GM12892 (cell line): ENCODE data around the gene SCYGR5.

Experiments used
- DNase-seq: peaks from one replicate; pipeline ENCODE4 v3.0.0; 2011; ENCODE audit not compliant: insufficient read length
- FAIRE-seq: peaks from 2 replicates; lab custom pipeline; 2011; peaks lifted over from hg19 to GRCh38; lab: Jason Lieb, UNC
- POLR2A ChIP-seq: IDR thresholded peaks from 2 replicates; pipeline ENCODE4 v1.6.1; 2011; ENCODE audit warnings: low read depth, low read length, control low read depth
- POLR2AphosphoS5 ChIP-seq: IDR thresholded peaks from 2 replicates; pipeline ENCODE4 v1.6.1; 2011; ENCODE audit warnings: low read depth, low read length, control low read depth
- TAF1 ChIP-seq: IDR thresholded peaks from 2 replicates; pipeline ENCODE4 v1.6.1; 2011; ENCODE audit warnings: low read depth, mild to moderate bottlenecking, control low read depth, low read length, borderline replicate concordance

The SCYGR5 gene

GRCh38 chr2:227677928-227678327, 11.3 kb downstream of the SCYGR5 start:
- TF ChIP-seq TAF1 = no peak
- no peak for TF ChIP-seq POLR2AphosphoS5
- TF ChIP-seq POLR2A = no peak
- DNase-seq = no peak
- FAIRE-seq = no peak

- FAIRE-seq = no peak
- TF ChIP-seq TAF1 (no peak), POLR2AphosphoS5 (no peak), POLR2A (no peak)
- DNase-seq = no peak
These were observed 17.7 kb downstream of the SCYGR5 start for GRCh38 chr2:227684258-227684657.

GRCh38 chr2:227687189-227687588, 20.6 kb downstream of the SCYGR5 start:
- TF ChIP-seq POLR2A = no peak
- no peak for TF ChIP-seq TAF1
- no peak for TF ChIP-seq POLR2AphosphoS5
- DNase-seq (no peak), FAIRE-seq (no peak)

- no peak for FAIRE-seq
- no peak for TF ChIP-seq TAF1
- TF ChIP-seq POLR2AphosphoS5 = no peak
- DNase-seq = no peak
These were observed 30.5 kb downstream of the SCYGR5 start for GRCh38 chr2:227696990-227697679.

GRCh38 chr2:227701556-227701955, 35.0 kb downstream of the SCYGR5 start:
- FAIRE-seq = no peak
- TF ChIP-seq POLR2A = no peak
- no peak for TF ChIP-seq POLR2AphosphoS5

GRCh38 chr2:227703280-227703732, 36.7 kb downstream of the SCYGR5 start:
- TF ChIP-seq POLR2AphosphoS5 (no peak), POLR2A (no peak), TAF1 (no peak)
- DNase-seq (no peak), FAIRE-seq (no peak)

More at GRCh38 chr2:227701556-227701955, 35.0 kb downstream of the SCYGR5 start:
- no peak for DNase-seq

GRCh38 chr2:227703961-227704360, 37.4 kb downstream of the SCYGR5 start:
- TF ChIP-seq TAF1 = no peak
- TF ChIP-seq POLR2AphosphoS5 = no peak
- no peak for TF ChIP-seq POLR2A
- FAIRE-seq = no peak
- no peak for DNase-seq

- DNase-seq (no peak), FAIRE-seq (no peak)
- no peak for TF ChIP-seq POLR2AphosphoS5
- no peak for TF ChIP-seq POLR2A
- TF ChIP-seq TAF1 = no peak
These were observed 40.3 kb downstream of the SCYGR5 start for GRCh38 chr2:227706859-227707258.

GRCh38 chr2:227707390-227707789, 40.8 kb downstream of the SCYGR5 start:
- FAIRE-seq (no peak), DNase-seq (no peak)
- TF ChIP-seq TAF1 (no peak), POLR2A (no peak), POLR2AphosphoS5 (no peak)

- DNase-seq = no peak
- TF ChIP-seq POLR2A (no peak), POLR2AphosphoS5 (no peak), TAF1 (no peak)
- FAIRE-seq = no peak
These were observed 44.4 kb downstream of the SCYGR5 start for GRCh38 chr2:227710986-227711385.

GRCh38 chr2:227713291-227713690, 46.7 kb downstream of the SCYGR5 start:
- TF ChIP-seq TAF1 (no peak), POLR2AphosphoS5 (no peak), POLR2A (no peak)
- no peak for DNase-seq
- FAIRE-seq = no peak

GRCh38 chr2:227716501-227716900, 49.9 kb downstream of the SCYGR5 start:
- DNase-seq (no peak), FAIRE-seq (no peak)
- TF ChIP-seq POLR2A (no peak), TAF1 (no peak), POLR2AphosphoS5 (no peak)
